BJ (cell line): ENCODE measurements around the gene ADARB2. TPM values are rescaled to one million over a fixed set of nuclear protein-coding genes. Genes with fewer than 3 reads are reported as not detected.

Experiments
- CTCF ChIA-PET: fragments of 350-600 bp; formaldehyde crosslinking; extraction: SDS; loops from one replicate; lab custom pipeline; 2021; ENCODE audit warnings: antibody characterized with exemption, inconsistent platforms; lab: Yijun Ruan, JAX
- POLR2A ChIA-PET: fragments of 300-600 bp; sonication (Branson Sonifier 250); formaldehyde crosslinking; extraction: SDS; loops from one replicate; lab custom pipeline; 2021; ENCODE audit warnings: antibody characterized with exemption; lab: Charles Lee
- DNase-seq: peaks from one replicate; pipeline ENCODE4 v3.0.0-alpha.2; 2011; ENCODE audit warnings: low read depth
- H3K27me3 ChIP-seq: 2 replicates; pipeline ENCODE4 v1.6.0; 2011; ENCODE audit warnings: low read length; ENCODE audit not compliant: control insufficient read depth, insufficient read depth
- H3K36me3 ChIP-seq: 2 replicates; pipeline ENCODE4 v1.5.1; 2011; ENCODE audit warnings: low read length; ENCODE audit not compliant: control insufficient read depth, insufficient read depth
- H3K4me3 ChIP-seq: 2 replicates; pipeline ENCODE4 v1.5.1; 2011; ENCODE audit warnings: low read depth, mild to moderate bottlenecking, control low read depth, low read length
- CTCF ChIP-seq: IDR thresholded peaks from 2 replicates; pipeline ENCODE4 v1.5.1; 2011; ENCODE audit warnings: low read depth, mild to moderate bottlenecking, control low read depth, inconsistent platforms, low read length, moderate library complexity; ENCODE audit not compliant: insufficient read depth
- polyA plus RNA-seq: library from polyadenylated mRNA; depleted of rRNA; stranded (reverse); fragments of >200 nt; gene quantifications from 2 replicates; pipeline ENCODE4 v1.2.3, GENCODE V29; 2011

Gene ADARB2
- polyA plus RNA-seq, 1 experiment: not detected

GRCh38 chr10:1426786-1427185 lies 310.5 kb downstream of the ADARB2 start:
- CTCF ChIA-PET: no interaction called here
- no peak for TF ChIP-seq CTCF
- Histone ChIP-seq H3K36me3 (no peaks in the 10 kb centered on the region), H3K4me3 (no peak overlapping the region), H3K27me3 (no peaks in the 10 kb centered on the region)
- DNase-seq: no peak
- POLR2A ChIA-PET: no interaction called here

- no peak for TF ChIP-seq CTCF
- no peaks in the 10 kb centered on the region for H3K36me3 ChIP-seq
- no peak overlapping the region for H3K4me3 ChIP-seq
- no peak for DNase-seq
- POLR2A ChIA-PET: no interaction called here
- no peaks in the 10 kb centered on the region for H3K27me3 ChIP-seq
- CTCF ChIA-PET: no interaction called here
Measured at GRCh38 chr10:1425879-1426278, 311.4 kb downstream of the ADARB2 start.

- no peaks in the 10 kb centered on the region for H3K27me3 ChIP-seq
- no peak for DNase-seq
- no peaks in the 10 kb centered on the region for H3K36me3 ChIP-seq
- ChIA-PET POLR2A (no interaction called here), CTCF (no interaction called here)
- TF ChIP-seq CTCF: no peak
- no peak overlapping the region for H3K4me3 ChIP-seq
Measured at GRCh38 chr10:1424648-1425047, 312.7 kb downstream of the ADARB2 start.

- H3K36me3 ChIP-seq: no peaks in the 10 kb centered on the region
- CTCF ChIA-PET: no interaction called here
- H3K4me3 ChIP-seq: no peak overlapping the region
- POLR2A ChIA-PET: no interaction called here
- H3K27me3 ChIP-seq: no peaks in the 10 kb centered on the region
- TF ChIP-seq CTCF: no peak
- no peak for DNase-seq
Measured at GRCh38 chr10:1423676-1424253, 313.6 kb downstream of the ADARB2 start.

- no peak overlapping the region for H3K4me3 ChIP-seq
- H3K36me3 ChIP-seq: no peaks in the 10 kb centered on the region
- no peak for TF ChIP-seq CTCF
- H3K27me3 ChIP-seq: no peaks in the 10 kb centered on the region
- no peak for DNase-seq
- POLR2A ChIA-PET: no interaction called here
- CTCF ChIA-PET: no interaction called here
Measured at GRCh38 chr10:1422275-1422674, 315.1 kb downstream of the ADARB2 start.
